ENCODE results near the gene WNT9A.

Gene WNT9A

DNA sequence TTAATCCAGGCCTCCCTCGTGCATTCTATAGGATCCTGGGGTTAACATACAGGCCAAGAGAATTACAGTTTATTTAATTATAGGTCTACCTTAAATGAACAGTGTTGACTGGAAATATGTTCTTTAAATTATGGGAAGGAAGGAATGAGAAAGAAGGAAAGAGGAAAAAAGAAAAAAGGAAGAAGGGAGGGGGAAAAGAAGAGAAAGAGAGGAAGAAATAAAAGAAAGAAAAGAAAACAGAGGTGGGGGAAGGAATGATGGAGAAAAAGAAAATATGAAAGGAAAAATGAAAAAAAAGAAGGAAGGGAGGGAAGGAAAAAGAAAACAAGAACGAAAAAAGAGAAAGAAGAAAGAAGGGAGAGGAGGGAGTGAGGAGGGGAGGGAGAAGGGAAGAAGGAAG lies 38.5 kb downstream of the WNT9A start:
- DNase-seq = no peak

DNA sequence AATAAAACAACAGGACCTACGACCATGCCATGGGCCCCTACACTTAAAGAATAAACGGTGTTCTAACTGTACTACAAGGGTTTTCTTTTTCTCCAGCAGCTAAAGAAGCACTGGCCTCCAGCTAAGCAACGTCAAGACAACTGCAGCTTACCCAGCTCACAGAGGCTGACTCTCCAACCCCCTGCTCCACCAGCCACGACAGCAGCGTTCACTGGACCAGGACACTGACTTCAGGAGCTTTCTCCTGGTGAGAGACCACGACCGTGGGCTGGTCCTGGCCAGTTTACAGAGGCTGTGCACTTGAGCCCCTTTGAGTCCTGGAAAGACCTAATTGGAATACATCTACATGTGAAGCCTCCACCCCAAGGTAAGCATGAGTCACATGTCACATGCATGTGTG lies 39.4 kb downstream of the WNT9A start:
- no peak for DNase-seq

- DNase-seq = no peak
These were observed 40.2 kb downstream of the WNT9A start for GRCh38 chr1:227907439-227908015.

GRCh38 chr1:227906550-227907071 lies 41.1 kb downstream of the WNT9A start:
- no peak for DNase-seq

DNA sequence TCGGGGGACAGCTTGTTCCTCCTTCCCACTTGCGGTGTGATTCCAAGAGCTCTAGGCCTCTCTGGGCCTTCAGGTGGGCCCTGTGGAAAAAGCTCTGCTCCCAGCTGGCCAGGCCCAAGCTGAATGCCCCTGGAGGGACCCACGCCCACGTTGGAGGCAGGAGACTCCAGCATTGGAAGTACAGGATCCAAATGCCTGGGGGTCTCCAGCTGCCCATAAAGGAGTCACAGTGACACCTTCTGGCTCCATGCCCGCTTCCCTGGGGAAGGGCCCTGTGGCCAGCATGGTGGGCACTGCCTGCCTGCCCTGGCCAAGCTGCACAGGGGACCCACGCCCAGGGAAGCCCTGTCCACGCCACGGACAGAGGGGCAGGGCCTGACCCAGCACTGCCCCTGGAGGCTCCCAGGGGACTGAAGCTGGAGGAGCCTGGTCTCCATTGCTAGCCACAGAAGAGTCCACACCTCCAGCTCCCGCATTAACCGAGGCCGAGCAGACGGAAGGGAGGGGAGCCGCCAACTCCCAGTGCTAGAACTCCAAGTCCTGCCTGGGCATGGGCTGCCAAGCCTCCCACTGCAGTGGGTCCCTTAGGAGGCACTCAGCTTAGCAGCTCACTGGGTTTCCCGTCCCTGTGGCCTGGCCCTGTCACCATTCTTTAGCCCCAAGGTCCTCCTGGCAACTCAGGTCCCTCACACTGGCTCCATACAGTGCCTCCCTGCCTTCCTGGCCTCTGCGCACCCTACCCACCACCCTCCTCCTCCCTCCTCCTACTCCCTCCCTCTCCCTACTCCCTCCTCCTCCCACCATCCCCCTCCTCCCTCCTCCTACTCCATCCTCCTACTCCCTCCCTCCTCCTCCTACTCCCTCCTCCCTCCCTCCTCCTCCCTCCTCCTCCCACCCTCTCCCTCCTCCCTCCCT lies 41.9 kb downstream of the WNT9A start:
- DNase-seq = no peak

DNA sequence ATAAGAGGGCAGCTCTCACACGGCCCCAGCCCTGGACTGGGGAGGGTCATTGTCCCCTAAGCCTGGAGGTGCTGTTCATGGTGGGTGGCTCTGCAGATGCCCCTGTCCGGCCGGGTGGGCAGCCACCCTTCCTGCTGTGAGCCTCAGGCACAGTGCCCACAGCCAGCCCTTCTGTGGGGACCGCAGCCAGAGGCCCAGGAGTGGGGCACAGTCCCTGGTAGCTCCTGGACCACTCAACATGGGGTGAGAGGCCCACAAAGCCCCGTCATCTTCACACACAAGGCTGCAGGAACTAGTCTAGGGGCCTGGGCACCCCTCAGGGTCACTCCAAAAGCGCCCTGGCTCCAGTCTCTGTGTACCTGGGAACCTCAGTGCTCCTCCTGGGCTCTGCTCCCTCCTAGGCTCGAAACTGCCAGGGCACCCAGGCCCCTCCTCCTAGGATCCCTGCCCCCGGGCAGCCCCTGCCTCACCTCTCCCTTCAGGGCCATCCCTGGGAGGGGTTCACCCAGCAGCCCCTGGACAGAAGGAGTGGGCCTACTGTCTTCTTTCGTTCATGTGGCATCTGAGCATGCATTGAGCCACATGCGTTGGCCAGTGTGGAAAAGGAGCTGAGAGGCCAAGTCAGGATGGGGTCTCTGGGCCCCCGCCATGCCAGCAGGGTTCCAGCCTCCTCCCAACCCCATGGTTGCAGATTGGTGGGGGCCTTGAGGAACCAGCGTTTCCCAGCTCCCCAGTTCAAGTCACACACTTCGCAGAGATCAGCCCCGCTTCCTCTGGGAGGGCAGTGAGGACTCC lies 43.0 kb downstream of the WNT9A start:
- DNase-seq = no peak

DNA sequence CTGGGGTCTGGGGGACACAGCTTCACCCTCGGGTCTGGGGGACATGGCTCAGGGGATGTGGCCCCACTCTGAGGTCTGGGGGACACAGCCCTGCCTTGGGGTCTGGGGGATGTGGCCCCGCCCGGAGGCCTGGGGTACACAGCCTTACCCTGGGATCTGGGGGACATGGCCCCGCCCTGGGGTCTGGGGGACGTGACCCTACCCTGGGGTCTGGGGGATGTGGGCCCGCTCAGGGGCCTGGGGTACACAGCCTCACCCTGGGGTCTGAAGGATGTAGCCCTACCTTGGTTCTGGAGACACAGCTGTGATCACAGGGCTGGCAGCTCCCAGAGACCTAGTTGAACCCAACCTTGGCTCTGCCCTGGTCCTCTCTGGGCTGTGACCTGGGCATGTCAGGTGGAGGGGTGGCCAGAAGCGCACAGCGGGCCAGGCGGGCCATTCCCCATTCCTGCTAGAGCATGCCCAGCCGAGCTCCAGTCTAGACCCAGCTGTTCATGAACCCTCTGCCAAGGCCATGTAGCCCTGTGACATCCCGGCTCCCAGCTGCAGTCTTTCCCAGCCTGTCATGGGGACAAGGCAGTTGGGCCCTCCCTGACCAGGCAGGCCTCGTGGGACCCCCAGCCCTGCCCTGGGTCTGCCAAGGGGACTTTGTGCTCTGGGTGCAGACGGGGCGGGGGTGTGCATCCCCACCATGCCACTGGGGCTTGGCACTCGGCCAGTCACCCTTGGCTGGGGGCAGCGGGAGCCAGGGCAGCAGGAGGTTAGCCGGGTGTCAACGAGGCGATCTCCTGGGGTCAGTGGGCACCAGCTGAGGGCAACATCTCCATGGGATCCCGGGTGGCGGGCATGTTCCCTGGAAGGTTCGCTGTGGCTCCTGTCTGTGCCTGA lies 43.9 kb downstream of the WNT9A start:
- DNase-seq = no peak

- no peak for DNase-seq
These were observed 44.6 kb downstream of the WNT9A start for GRCh38 chr1:227903061-227903521.

DNA sequence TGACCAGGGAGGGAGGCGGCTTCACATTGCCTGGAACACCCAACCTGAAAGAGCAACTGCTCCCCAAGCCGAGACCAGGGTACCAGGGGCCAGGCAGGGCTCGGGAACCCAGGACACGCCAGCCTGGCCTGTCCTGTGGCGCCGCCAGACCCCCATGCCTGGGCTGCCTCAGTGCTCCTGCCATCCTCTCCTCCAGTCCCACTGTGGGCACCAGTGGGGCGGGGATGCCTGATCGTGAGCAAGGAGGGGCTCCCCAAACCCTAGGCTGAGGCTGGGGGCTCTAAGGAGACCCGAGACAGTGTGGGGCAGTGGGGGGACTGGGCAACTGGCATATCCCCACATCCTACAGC lies 45.1 kb downstream of the WNT9A start:
- no peak for DNase-seq

GRCh38 chr1:227901906-227902640 lies 45.7 kb downstream of the WNT9A start:
- no peak for DNase-seq

DNA sequence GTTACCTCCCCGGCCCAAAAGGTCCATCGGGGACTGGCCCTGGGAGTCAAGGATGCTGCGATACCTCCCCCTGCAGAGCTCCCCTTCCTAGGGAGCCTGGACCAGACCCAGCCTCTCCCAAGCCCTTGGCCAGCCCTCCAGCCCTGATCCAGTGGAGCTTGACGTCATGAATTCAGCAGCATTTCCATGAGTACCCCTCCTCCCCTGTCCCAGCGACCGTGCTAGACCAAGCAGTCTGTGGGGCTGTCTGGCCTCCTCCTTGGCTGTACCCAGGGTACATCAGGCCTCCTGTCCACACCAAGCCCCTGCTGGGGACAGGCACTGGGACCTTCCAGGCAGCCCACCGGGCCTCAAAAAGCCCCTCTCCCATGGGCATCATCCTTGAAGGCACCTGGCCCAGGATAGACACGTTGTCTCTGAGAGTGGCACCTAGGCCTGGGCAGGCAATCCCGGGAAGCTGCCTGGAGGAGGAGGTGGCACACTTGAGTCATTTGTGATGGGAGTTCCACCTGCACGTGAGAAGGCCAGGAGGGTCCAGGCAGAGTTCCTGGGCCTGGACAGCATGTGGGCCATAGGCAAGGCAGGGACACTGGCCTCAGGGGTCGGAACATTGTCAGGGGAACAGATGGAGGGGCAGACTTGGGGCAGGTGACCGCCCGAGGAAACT lies 46.4 kb downstream of the WNT9A start:
- DNase-seq = no peak

- DNase-seq = no peak
These were observed 47.1 kb downstream of the WNT9A start for GRCh38 chr1:227900571-227901051.

GRCh38 chr1:227899820-227900449 lies 47.8 kb downstream of the WNT9A start:
- DNase-seq = no peak

GRCh38 chr1:227899141-227899819 lies 48.5 kb downstream of the WNT9A start:
- no peak for DNase-seq

DNA sequence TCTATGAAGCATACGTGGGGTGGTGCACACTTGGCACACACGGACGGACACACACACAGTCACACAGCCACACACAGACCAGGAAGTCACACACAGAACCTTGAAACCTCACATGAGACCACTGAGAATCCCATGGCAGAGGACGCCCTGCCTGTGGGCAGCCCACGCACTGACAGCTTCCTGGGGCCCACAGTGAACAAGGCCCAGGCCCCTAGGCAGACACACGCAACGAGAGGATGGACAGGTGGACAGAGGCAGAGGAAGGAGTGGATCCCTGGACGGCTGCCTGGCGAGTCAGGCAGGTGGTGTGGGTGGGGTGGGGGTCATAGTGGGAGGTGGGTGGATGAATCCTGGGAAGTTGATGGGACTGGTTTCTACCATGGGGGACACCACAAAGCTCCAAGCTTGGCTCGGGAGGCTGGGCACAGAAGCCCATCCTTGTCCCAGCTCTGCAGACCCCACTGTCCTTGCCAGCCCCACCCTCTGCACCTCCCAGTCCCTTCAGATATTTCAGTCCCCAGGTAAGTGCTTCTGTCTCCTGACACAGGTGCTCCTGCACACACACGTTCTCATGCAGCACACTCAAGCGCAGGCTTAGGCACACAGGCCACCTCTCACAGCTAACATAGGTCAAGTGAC lies 49.1 kb downstream of the WNT9A start:
- no peak for DNase-seq

- DNase-seq = no peak
These were observed 49.9 kb downstream of the WNT9A start for GRCh38 chr1:227897704-227898438.

DNA sequence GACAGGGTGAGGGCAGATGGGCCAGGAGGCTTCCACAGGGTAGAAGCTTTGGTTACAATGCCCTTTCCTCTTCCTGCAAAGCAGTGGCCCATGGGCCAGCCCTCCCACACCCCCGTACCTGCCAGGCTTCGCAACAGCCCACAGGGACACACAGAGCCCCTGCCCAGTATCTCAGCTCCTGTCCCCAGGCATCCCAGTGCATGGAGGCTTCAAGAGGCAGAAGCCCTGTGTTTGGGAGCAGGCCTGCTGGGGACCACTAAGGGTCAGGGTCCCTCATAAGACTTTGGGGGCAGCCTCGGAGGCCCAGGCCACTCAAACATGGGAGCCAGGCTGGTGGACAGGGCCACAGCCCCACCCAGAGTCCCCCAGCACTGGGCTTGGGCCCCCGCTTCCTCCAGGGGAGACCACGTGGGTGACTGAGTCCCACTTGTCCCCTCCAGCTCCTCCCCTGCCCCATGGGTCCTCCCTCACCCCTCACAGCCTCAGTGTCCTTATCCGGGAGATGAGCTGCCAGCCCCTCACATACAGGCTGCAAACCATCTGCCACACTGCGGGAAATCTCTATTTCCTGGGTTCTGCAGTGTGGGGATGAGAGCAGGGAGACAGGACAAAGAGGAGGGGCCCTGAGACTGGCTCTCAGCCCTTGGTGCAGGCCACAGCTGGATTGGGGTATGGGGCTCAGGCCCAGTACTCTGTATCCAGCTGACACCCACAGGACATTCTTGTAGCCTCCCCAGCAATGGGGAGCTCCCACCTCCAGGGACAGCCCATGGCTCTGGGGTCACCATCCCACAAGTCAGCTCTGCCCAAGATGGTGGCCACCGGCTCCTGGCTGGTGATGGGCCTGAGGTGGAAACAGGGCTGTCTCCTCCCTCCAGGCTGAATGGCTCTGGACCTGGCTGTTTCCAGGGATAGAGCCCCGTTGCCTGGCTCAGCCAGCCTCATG lies 50.7 kb downstream of the WNT9A start:
- DNase-seq = no peak
